K562 (cell line): ENCODE data around the gene C15orf62.

Experiments
- BRD4 ChIP-seq: fragments of 200-600 bp; sonication (generic); IDR thresholded peaks from 2 replicates; pipeline ENCODE4 v1.6.1; 2017; ENCODE audit warnings: inconsistent platforms
- HEY1 ChIP-seq: fragments of 250-450 bp; sonication (Bioruptor Pico); IDR thresholded peaks from 2 replicates; pipeline ENCODE4 v1.5.0; 2020; ENCODE audit warnings: mild to moderate bottlenecking, moderate library complexity, borderline replicate concordance
- RAD51 ChIP-seq: fragments of 450-650 bp; IDR thresholded peaks from 2 replicates; pipeline ENCODE4 v1.7.1; 2016; ENCODE audit warnings: low read depth, mild to moderate bottlenecking, borderline replicate concordance
- SRSF1 ChIP-seq: fragments of 200-400 bp; formaldehyde crosslinking; IDR thresholded peaks from 2 replicates; pipeline ENCODE4 v1.6.1; 2017; ENCODE audit warnings: mild to moderate bottlenecking, low read depth, low read length, moderate library complexity
- ZNF445 ChIP-seq: fragments of 250-450 bp; sonication (Bioruptor Pico); IDR thresholded peaks from 2 replicates; pipeline ENCODE4 v1.4.0; 2020; ENCODE audit warnings: low read depth, mild to moderate bottlenecking, moderate library complexity
- ZNF766 ChIP-seq: fragments of 200-800 bp; sonication (Bioruptor generic); conservative IDR thresholded peaks from 2 replicates; pipeline ENCODE4 v1.6.1; 2016; ENCODE audit warnings: missing genetic modification characterization, missing compliant biosample characterization

- TF ChIP-seq SRSF1, result no peak
- no peak for TF ChIP-seq ZNF766 (CRISPR knock-in tag)
- no peak for TF ChIP-seq BRD4
- no peak for TF ChIP-seq ZNF445 (CRISPR knock-in tag)
- TF ChIP-seq RAD51, result no peak
- TF ChIP-seq HEY1, result no peak
Observed at GRCh38 chr15:40775740-40776536, 6.2 kb downstream of the C15orf62 start.
